AG09319 (cell line): ENCODE measurements around the gene CGB8.

Source experiments
- DNase-seq: peaks from one replicate; pipeline ENCODE4 v3.0.0-alpha.2; 2010; ENCODE audit warnings: low read depth; ENCODE audit errors: extremely low read depth
- CTCF ChIP-seq: IDR thresholded peaks from 2 replicates; pipeline ENCODE4 v1.5.1; 2011; ENCODE audit warnings: low read depth, mild to moderate bottlenecking, inconsistent platforms, low read length, moderate library complexity

CGB8 gene

GRCh38 chr19:49071860-49072547 lies 23.1 kb upstream of the CGB8 start:
- no peak for DNase-seq
- no peak for TF ChIP-seq CTCF

GRCh38 chr19:49070416-49070815 lies 21.5 kb upstream of the CGB8 start:
- DNase-seq: no peak
- TF ChIP-seq CTCF: no peak

- DNase-seq: no peak
- no peak for TF ChIP-seq CTCF
Measured at GRCh38 chr19:49069026-49069425, 20.1 kb upstream of the CGB8 start.

- no peak for DNase-seq
- no peak for TF ChIP-seq CTCF
Measured at GRCh38 chr19:49067554-49067953, 18.6 kb upstream of the CGB8 start.

GRCh38 chr19:49065905-49066512 lies 17.1 kb upstream of the CGB8 start:
- TF ChIP-seq CTCF: no peak
- no peak for DNase-seq

GRCh38 chr19:49064768-49065611 lies 16.1 kb upstream of the CGB8 start, which contains the start of gene NTF4:
TSS of gene NTF4 (minus strand) at chr19:49064818. CDS start at chr19:49061997, 2,821 bp downstream.
- TF ChIP-seq CTCF: no peak
- DNase-seq: no peak
